Smooth muscle cell (in vitro differentiated cells): Measurements from ENCODE around the gene CPN1. TPM values are rescaled to one million over a fixed set of nuclear protein-coding genes. Genes with fewer than 3 reads are reported as not detected.

Experiments
- DNase-seq: peaks from one replicate; lab custom pipeline; 2025; ENCODE audit not compliant: unreplicated experiment; lab: John Stamatoyannopoulos, UW
- H2AFZ ChIP-seq: fragments of 200-600 bp; sonication (generic); 2 replicates; pipeline ENCODE4 v1.6.0; 2016; ENCODE audit warnings: antibody characterized with exemption, low read depth, mild to moderate bottlenecking
- H3F3A ChIP-seq: fragments of 200-600 bp; sonication (generic); 2 replicates; pipeline ENCODE4 v1.6.0; 2017; ENCODE audit warnings: antibody characterized with exemption, low read depth
- H3K27ac ChIP-seq: fragments of 200-600 bp; sonication (generic); 2 replicates; pipeline ENCODE4 v1.5.1; 2016; ENCODE audit warnings: low read depth, mild to moderate bottlenecking
- H3K27me3 ChIP-seq: fragments of 200-600 bp; sonication (generic); 2 replicates; pipeline ENCODE4 v1.6.1; 2016; ENCODE audit warnings: low read depth, mild to moderate bottlenecking
- H3K36me3 ChIP-seq: fragments of 200-600 bp; sonication (generic); 2 replicates; pipeline ENCODE4 v1.5.1; 2016; ENCODE audit warnings: low read depth
- H3K4me1 ChIP-seq: fragments of 200-600 bp; sonication (generic); 2 replicates; pipeline ENCODE4 v1.5.1; 2016; ENCODE audit warnings: low read depth
- H3K4me2 ChIP-seq: fragments of 200-600 bp; sonication (generic); 2 replicates; pipeline ENCODE4 v1.6.0; 2016; ENCODE audit warnings: mild to moderate bottlenecking
- H3K4me3 ChIP-seq: fragments of 200-600 bp; sonication (generic); 2 replicates; pipeline ENCODE4 v1.5.1; 2016; ENCODE audit warnings: mild to moderate bottlenecking
- H3K79me2 ChIP-seq: fragments of 200-600 bp; sonication (generic); 2 replicates; pipeline ENCODE4 v1.6.0; 2016; ENCODE audit warnings: low read depth, mild to moderate bottlenecking
- H3K9ac ChIP-seq: fragments of 200-600 bp; sonication (generic); 2 replicates; pipeline ENCODE4 v1.6.0; 2016; ENCODE audit warnings: low read depth
- H3K9me3 ChIP-seq: fragments of 200-600 bp; sonication (generic); replicated peaks from 2 replicates; pipeline ENCODE4 v1.5.1; 2016; ENCODE audit warnings: low read depth
- H4K20me1 ChIP-seq: fragments of 200-600 bp; sonication (generic); 2 replicates; pipeline ENCODE4 v1.6.0; 2016; ENCODE audit warnings: low read depth
- CTCF ChIP-seq: fragments of 200-600 bp; sonication (generic); IDR thresholded peaks from 2 replicates; pipeline ENCODE4 v1.5.1; 2017; ENCODE audit warnings: borderline replicate concordance, mild to moderate bottlenecking, antibody characterized with exemption; ENCODE audit not compliant: insufficient read depth, poor library complexity, severe bottlenecking
- WGBS: methylation state at CpG from one replicate; pipeline ENCODE4 v1.1.7; 2016; ENCODE audit warnings: low lambda C conversion rate; 5-methylcytosine and 5-hydroxymethylcytosine counted together
- polyA plus RNA-seq: library from polyadenylated mRNA; unstranded; fragments of >200 nt; fragmentation: Nextera tagmentation; extraction: Ambion mirVana; gene quantifications from 2 replicates; pipeline ENCODE4 v1.2.1, GENCODE V29; 2016
- total RNA-seq: library from RNA; depleted of rRNA; stranded (reverse); fragments of >200 nt; gene quantifications from 2 replicates; pipeline ENCODE4 v1.2.3, GENCODE V29; 2014

Gene CPN1
- total and polyA plus RNA-seq, 2 experiments from 2014 or later, result not detected

GRCh38 chr10:99994801-99995200, 86.9 kb downstream of the CPN1 start:
- no peaks in the 10 kb centered on the region for H3K9me3 ChIP-seq
- peaks cover 21% of the 10 kb centered on the region for H3F3A ChIP-seq
- no peaks in the 10 kb centered on the region for H3K27me3 ChIP-seq
- H3K4me2 ChIP-seq, result peak overlapping the region; percentile 73
- TF ChIP-seq CTCF, result no peak
- peaks cover 97% of the 10 kb centered on the region for H3K79me2 ChIP-seq
- peaks cover 52% of the 10 kb centered on the region for H4K20me1 ChIP-seq
- WGBS, result 80% methylated on average over 5 of the region's 5 CpGs
- no peak overlapping the region for H3K4me3 ChIP-seq
- no peak for DNase-seq
- peak overlapping the region; percentile 39 for H3K9ac ChIP-seq
- no peak overlapping the region for H2AFZ ChIP-seq
- H3K27ac ChIP-seq, result peak overlapping the region; percentile 88
- H3K4me1 ChIP-seq, result peaks cover 22% of the 10 kb centered on the region
- no peaks in the 10 kb centered on the region for H3K36me3 ChIP-seq

GRCh38 chr10:99993701-99994689, 87.7 kb downstream of the CPN1 start:
- 29% methylated on average over 8 of the region's 8 CpGs for WGBS

More at GRCh38 chr10:99993701-99994689, 87.7 kb downstream of the CPN1 start:
- no peaks in the 10 kb centered on the region for H3K36me3 ChIP-seq
- peak overlapping the region; percentile 88 for H3K27ac ChIP-seq
- peaks cover 97% of the 10 kb centered on the region for H3K79me2 ChIP-seq
- peak; percentile 13 for DNase-seq
- H4K20me1 ChIP-seq, result peaks cover 52% of the 10 kb centered on the region
- peak overlapping the region; percentile 73 for H3K4me2 ChIP-seq
- no peak overlapping the region for H2AFZ ChIP-seq
- H3K9me3 ChIP-seq, result no peaks in the 10 kb centered on the region
- TF ChIP-seq CTCF, result no peak
- peaks cover 22% of the 10 kb centered on the region for H3K4me1 ChIP-seq
- peak overlapping the region; percentile 19 for H3K4me3 ChIP-seq
- H3F3A ChIP-seq, result peaks cover 21% of the 10 kb centered on the region
- H3K9ac ChIP-seq, result peak overlapping the region; percentile 39
- H3K27me3 ChIP-seq, result no peaks in the 10 kb centered on the region

Other genes with a start within 250 kb of the CPN1 start
- 14.1 and 17.9 TPM in 2 replicates for gene DNMBP, start 71.9 kb downstream of the CPN1 start, total RNA-seq
- gene DNMBP, start 71.9 kb downstream of the CPN1 start, polyA plus RNA-seq, result 9.4 and 12.7 TPM in 2 replicates
- 21.0 and 21.6 TPM in 2 replicates for gene ERLIN1, start 104.2 kb upstream of the CPN1 start, total RNA-seq
- 22.1 and 32.2 TPM in 2 replicates for gene ERLIN1, start 104.2 kb upstream of the CPN1 start, polyA plus RNA-seq
- 22.0 and 27.7 TPM in 2 replicates for gene CHUK, start 147.7 kb upstream of the CPN1 start, total RNA-seq
- gene CHUK, start 147.7 kb upstream of the CPN1 start, polyA plus RNA-seq, result 10.9 and 11.5 TPM in 2 replicates
- 12.1 and 19.9 TPM in 2 replicates for gene CWF19L1, start 185.8 kb upstream of the CPN1 start, total RNA-seq
- gene CWF19L1, start 185.8 kb upstream of the CPN1 start, polyA plus RNA-seq, result 8.6 and 12.7 TPM in 2 replicates
- 67.2 and 82.1 TPM in 2 replicates for gene BLOC1S2, start 204.8 kb upstream of the CPN1 start, total RNA-seq
- 62.0 and 93.2 TPM in 2 replicates for gene BLOC1S2, start 204.8 kb upstream of the CPN1 start, polyA plus RNA-seq
- gene PKD2L1, start 248.4 kb upstream of the CPN1 start, total RNA-seq, result not detected in 2 replicates
- gene PKD2L1, start 248.4 kb upstream of the CPN1 start, polyA plus RNA-seq, result not detected in 2 replicates